Testis (tissue), 5 donors: ENCODE results near the gene RPS8. TPM values are rescaled to one million over a fixed set of nuclear protein-coding genes. Genes with fewer than 3 reads are reported as not detected.
A peak's percentile ranks its signal among the peaks of the same experiment; 100 is the strongest.

ENCODE experiments used
- DNase-seq: peaks from one replicate; pipeline ENCODE4 v3.0.0-alpha.2; 2019
- H3K27ac ChIP-seq, 2 donors: fragments of 200-600 bp; sonication (generic); one replicate each; pipeline ENCODE4 v1.5.1; 2019
- H3K27me3 ChIP-seq: fragments of 200-600 bp; sonication (generic); one replicate; pipeline ENCODE4 v1.5.1; 2019
- H3K36me3 ChIP-seq: fragments of 200-600 bp; sonication (generic); one replicate; pipeline ENCODE4 v1.5.1; 2017; ENCODE audit warnings: low read depth; ENCODE audit errors: missing control alignments
- H3K4me1 ChIP-seq: fragments of 200-600 bp; sonication (generic); one replicate; pipeline ENCODE4 v1.5.1; 2019
- H3K4me3 ChIP-seq, 2 donors: fragments of 200-600 bp; sonication (generic); one replicate each; pipeline ENCODE4 v1.5.1; 2017 to 2019
- H3K9me3 ChIP-seq: fragments of 200-600 bp; sonication (generic); one replicate; pipeline ENCODE4 v1.5.1; 2017
- CTCF ChIP-seq, 3 experiments: fragments of 450-650 bp in 2 of 3; fragments of 200-600 bp in 1 of 3; sonication (generic) in 1 of 3; IDR thresholded peaks; one replicate each; pipeline ENCODE4 v1.5.1; 2016 to 2019; ENCODE audit warnings: antibody characterized with exemption in 3 of 3, mild to moderate bottlenecking in 2 of 3, moderate library complexity in 1 of 3
- POLR2A ChIP-seq: fragments of 450-650 bp; IDR thresholded peaks from one replicate; pipeline ENCODE4 v1.6.1; 2017; ENCODE audit warnings: antibody characterized with exemption, mild to moderate bottlenecking, moderate library complexity
- WGBS, 2 donors: methylation state at CpG; one replicate each; pipeline ENCODE4 v1.1.5; 2018; 5-methylcytosine and 5-hydroxymethylcytosine counted together
- intact Hi-C: fragments of 100-400 bp; cut with DNase I; formaldehyde crosslinking; loops from one replicate; pipeline ENCODE4 v1.15.1; 2023; ENCODE audit warnings: low total_unique reads
- long read RNA-seq, 2 donors: transcript quantifications; one replicate each; lab custom pipeline, GENCODE V29; 2026
- polyA plus RNA-seq: library from polyadenylated mRNA; stranded (reverse); fragments of 350-450 nt; fragmentation: Illumina TruSeq; extraction: RNeasy Lipid Tissue Mini Kit (QIAGEN cat#74804); gene quantifications from one replicate; pipeline ENCODE4 v1.2.3, GENCODE V29; 2014; ENCODE audit warnings: low read depth, low replicate concordance; ENCODE audit not compliant: insufficient read depth
- total RNA-seq, 2 donors: library from RNA; depleted of rRNA; stranded (reverse); fragments of >200 nt; gene quantifications; one replicate each; pipeline ENCODE4 v1.2.3, GENCODE V29; 2016

Gene RPS8
- total RNA-seq (100 to 1,000 TPM; 431 to 935 TPM), polyA plus RNA-seq (860 TPM)
- long read RNA-seq, donor 1, transcript RPS8-205 (2 exons, 391 nt), result minor isoform, 82 of 2,740 reads
- long read RNA-seq, donor 1, transcript RPS8-203 (3 exons, 898 nt), result minor isoform, 92 of 2,740 reads
- long read RNA-seq, donor 1, transcript RPS8-207 (5 exons, 1,115 nt), result minor isoform, 316 of 2,740 reads
- long read RNA-seq, donor 1, transcript RPS8-202 (6 exons, 881 nt), result major isoform, 1,660 of 2,740 reads
- long read RNA-seq, donor 1, partial matches to known transcripts, result 455 of 2,740 reads
- long read RNA-seq, donor 1, other reads (novel, unspliced or antisense), result 111 of 2,740 reads
- long read RNA-seq, donor 2, transcript RPS8-203 (3 exons, 898 nt), result minor isoform, 113 of 1,741 reads
- long read RNA-seq, donor 2, transcript RPS8-207 (5 exons, 1,115 nt), result minor isoform, 206 of 1,741 reads
- long read RNA-seq, donor 2, transcript RPS8-202 (6 exons, 881 nt), result major isoform, 820 of 1,741 reads
- long read RNA-seq, donor 2, transcript RPS8-205 (2 exons, 391 nt), result minor isoform, 154 of 1,741 reads
- long read RNA-seq, donor 2, partial matches to known transcripts, result 388 of 1,741 reads
- long read RNA-seq, donor 2, other reads (novel, unspliced or antisense), result 40 of 1,741 reads

- Histone ChIP-seq H3K9me3 (no peaks in the 10 kb centered on the region), H3K4me3 (peak within 1 kb of the TSS; percentile 63 to 86)
- WGBS, 2 donors, result 0% methylated on average over 39 to 49 of the region's 65 CpGs
Measured at GRCh38 chr1:44775078-44775929, at the start of gene RPS8. RPS8 (plus strand) TSS chr1:44775540; CDS start chr1:44775597, 57 bp downstream.

GRCh38 chr1:44730741-44731512, 44.4 kb upstream of the RPS8 start, which contains the start of gene RNU5D-1:
RNU5D-1 (minus strand) TSS chr1:44731170.
- no peaks in the 10 kb centered on the region for H3K27me3 ChIP-seq
- peaks cover 12% of the 10 kb centered on the region for H3K4me1 ChIP-seq
- DNase-seq, result peak; percentile 97
- peak within 1 kb of the TSS in 1 of 2 donors; percentile 42 for H3K4me3 ChIP-seq
- no peaks in the 10 kb centered on the region for H3K9me3 ChIP-seq
- WGBS, 2 donors, result 1 to 2% methylated on average over 19 of the region's 19 CpGs
- H3K36me3 ChIP-seq, result no peaks in the 10 kb centered on the region
- H3K27ac ChIP-seq, result peak within 1 kb of the TSS; percentile 86 to 96
- intact Hi-C loops, result no loop called here
- peak; percentile 90 to 98 (median 95) for TF ChIP-seq CTCF (IDR thresholded peaks at IDR 0.05)
- peak; percentile 26 for TF ChIP-seq POLR2A

More at GRCh38 chr1:44775078-44775929, at the start of gene RPS8:
- DNase-seq, result peak; percentile 96
- no peaks in the 10 kb centered on the region for H3K36me3 ChIP-seq
- TF ChIP-seq POLR2A (peak; percentile 81), CTCF (IDR thresholded peaks at IDR 0.05) (peak in 1 of 3 experiments; percentile 6)
- no peaks in the 10 kb centered on the region for H3K27me3 ChIP-seq
- H3K27ac ChIP-seq, result peak within 1 kb of the TSS; percentile 83 to 93
- intact Hi-C loops, result no loop called here
- H3K4me1 ChIP-seq, result peaks cover 19% of the 10 kb centered on the region

DNA sequence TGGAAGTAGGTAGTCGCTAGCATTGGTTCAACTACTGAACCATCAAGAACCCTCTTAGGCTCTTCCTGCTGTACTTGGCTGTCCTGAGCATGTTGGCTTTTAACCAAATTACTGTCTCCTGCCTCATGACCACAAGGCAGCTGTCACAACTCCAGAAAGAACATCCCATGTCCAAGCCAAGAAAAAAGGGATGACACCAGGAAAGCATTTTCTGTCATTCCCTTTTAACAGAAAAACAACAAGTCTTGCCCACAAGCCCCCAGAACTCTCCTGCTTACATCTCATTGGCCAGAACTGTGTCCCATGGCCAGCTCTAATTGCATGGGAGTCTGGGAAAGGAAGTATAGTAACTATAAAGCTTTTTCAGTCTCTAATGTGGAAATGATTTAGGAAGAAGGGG, 42.0 kb upstream of the RPS8 start:
- whole genome bisulfite sequencing, 2 donors, result 67 to 78% methylated on average over 1 of the region's 1 CpG
- Histone ChIP-seq H3K4me3 (no peak overlapping the region), H3K27me3 (no peaks in the 10 kb centered on the region), H3K27ac (no peak overlapping the region), H3K4me1 (peaks cover 12% of the 10 kb centered on the region), H3K36me3 (no peaks in the 10 kb centered on the region), H3K9me3 (no peaks in the 10 kb centered on the region)
- intact Hi-C loops, result no loop called here
- DNase-seq, result no peak
- no peak for TF ChIP-seq CTCF (IDR thresholded peaks at IDR 0.05)

DNA sequence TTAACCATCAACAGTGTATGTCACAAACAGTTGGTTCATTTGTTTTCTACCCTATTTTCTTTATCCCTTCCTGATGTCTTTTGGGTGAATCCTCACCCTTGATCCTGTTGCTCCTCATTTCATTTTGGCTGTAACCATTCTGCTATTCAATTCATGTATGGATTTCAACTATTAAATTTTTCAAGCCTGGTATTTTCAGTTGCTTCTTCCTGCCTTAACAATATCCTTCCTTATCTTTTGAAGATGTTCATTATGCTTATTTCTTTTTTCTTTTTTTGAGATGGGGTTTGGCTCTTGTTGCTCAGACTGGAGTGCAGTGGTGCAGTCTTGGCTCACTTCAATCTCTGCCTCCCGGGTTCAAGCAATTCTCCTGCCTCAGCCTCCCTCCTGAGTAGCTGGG, 41.6 kb upstream of the RPS8 start:
- Histone ChIP-seq H3K27me3 (no peaks in the 10 kb centered on the region), H3K4me1 (peaks cover 12% of the 10 kb centered on the region), H3K27ac (no peak overlapping the region), H3K36me3 (no peaks in the 10 kb centered on the region), H3K9me3 (no peaks in the 10 kb centered on the region), H3K4me3 (no peak overlapping the region)
- intact Hi-C loops, result no loop called here
- no peak for DNase-seq
- 55 to 81% methylated on average over 1 of the region's 1 CpG for WGBS, 2 donors
- TF ChIP-seq CTCF (IDR thresholded peaks at IDR 0.05) (no peak), POLR2A (no peak)
